GM12878 (cell line): ENCODE data around the gene ADGRG7.

Experiments
- CEBPB ChIP-seq, 2 experiments: fragments of 150-350 bp in 1 of 2; IDR thresholded peaks; 2 replicates each; pipeline ENCODE4 v1.6.1; 2012 to 2014; ENCODE audit warnings: low read depth in 2 of 2, low read length in 2 of 2, borderline replicate concordance in 1 of 2, inconsistent platforms in 1 of 2
- CTCF ChIP-seq, 3 experiments: IDR thresholded peaks in 2 of 3; conservative IDR thresholded peaks in 1 of 3; 2 replicates each; pipeline ENCODE4 v1.5.1; 2011; ENCODE audit warnings: low read depth in 3 of 3, low read length in 3 of 3, mild to moderate bottlenecking in 3 of 3, control low read depth in 2 of 3, moderate library complexity in 2 of 3, inconsistent platforms in 1 of 3, mixed read lengths in 1 of 3; ENCODE audit not compliant: control insufficient read depth in 2 of 3, insufficient read depth in 1 of 3; ENCODE audit errors: extremely low read depth in 1 of 3
- EGR1 ChIP-seq, 2 experiments: IDR thresholded peaks; 1 replicate in 1 of 2; 2 replicates in 1 of 2; pipeline ENCODE4 v1.6.1; 2011 to 2012; ENCODE audit warnings: low read depth in 2 of 2, low read length in 2 of 2, borderline replicate concordance in 1 of 2, mild to moderate bottlenecking in 1 of 2, moderate library complexity in 1 of 2
- NFYB ChIP-seq: IDR thresholded peaks from 2 replicates; pipeline ENCODE4 v1.6.1; 2011; ENCODE audit warnings: low read depth, mild to moderate bottlenecking, low read length, improper control_type of control experiment, moderate library complexity; ENCODE audit not compliant: insufficient read depth

GRCh38 chr3:100570811-100571210 is 38.6 kb upstream of the ADGRG7 start:
- no peak for TF ChIP-seq NFYB
- no peak for TF ChIP-seq CTCF (IDR thresholded peaks at IDR 0.05 in 2 of 3, conservative IDR thresholded peaks at IDR 0.05 in 1 of 3; ENCODE audit: control insufficient read depth in 2 of 3, extremely low read depth in 1 of 3, insufficient read depth in 1 of 3, low read depth in 3 of 3, low read length in 3 of 3)
- no peak for TF ChIP-seq CEBPB (IDR thresholded peaks at IDR 0.05; ENCODE audit: borderline replicate concordance in 1 of 2, low read depth in 2 of 2, low read length in 2 of 2)
- no peak for TF ChIP-seq EGR1 (IDR thresholded peaks at IDR 0.05; ENCODE audit: borderline replicate concordance in 1 of 2, low read depth in 2 of 2, low read length in 2 of 2)
